GM20000 (cell line): ENCODE results near the gene CTDSPL.

Experiments used
- DNase-seq: peaks from one replicate; pipeline ENCODE4 v3.0.0; 2012; ENCODE audit warnings: low spot score
- TF ChIP-seq, protein P1 (sequence below): IDR thresholded peaks from 2 replicates; pipeline ENCODE4 v1.5.1; 2012; ENCODE audit warnings: mild to moderate bottlenecking, control low read depth; ENCODE audit errors: extremely low read depth, missing control alignments

CTDSPL gene

GRCh38 chr3:38005076-38006020 is 143.7 kb downstream of the CTDSPL start:
- TF ChIP-seq, protein P1, sequence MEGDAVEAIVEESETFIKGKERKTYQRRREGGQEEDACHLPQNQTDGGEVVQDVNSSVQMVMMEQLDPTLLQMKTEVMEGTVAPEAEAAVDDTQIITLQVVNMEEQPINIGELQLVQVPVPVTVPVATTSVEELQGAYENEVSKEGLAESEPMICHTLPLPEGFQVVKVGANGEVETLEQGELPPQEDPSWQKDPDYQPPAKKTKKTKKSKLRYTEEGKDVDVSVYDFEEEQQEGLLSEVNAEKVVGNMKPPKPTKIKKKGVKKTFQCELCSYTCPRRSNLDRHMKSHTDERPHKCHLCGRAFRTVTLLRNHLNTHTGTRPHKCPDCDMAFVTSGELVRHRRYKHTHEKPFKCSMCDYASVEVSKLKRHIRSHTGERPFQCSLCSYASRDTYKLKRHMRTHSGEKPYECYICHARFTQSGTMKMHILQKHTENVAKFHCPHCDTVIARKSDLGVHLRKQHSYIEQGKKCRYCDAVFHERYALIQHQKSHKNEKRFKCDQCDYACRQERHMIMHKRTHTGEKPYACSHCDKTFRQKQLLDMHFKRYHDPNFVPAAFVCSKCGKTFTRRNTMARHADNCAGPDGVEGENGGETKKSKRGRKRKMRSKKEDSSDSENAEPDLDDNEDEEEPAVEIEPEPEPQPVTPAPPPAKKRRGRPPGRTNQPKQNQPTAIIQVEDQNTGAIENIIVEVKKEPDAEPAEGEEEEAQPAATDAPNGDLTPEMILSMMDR = no peak
- DNase-seq = no peak

GRCh38 chr3:38006031-38006430 is 144.4 kb downstream of the CTDSPL start:
- TF ChIP-seq, protein P1 = no peak
- DNase-seq = no peak

- TF ChIP-seq, protein P1 = no peak
Observed at GRCh38 chr3:38006445-38006995, 144.8 kb downstream of the CTDSPL start.

DNA sequence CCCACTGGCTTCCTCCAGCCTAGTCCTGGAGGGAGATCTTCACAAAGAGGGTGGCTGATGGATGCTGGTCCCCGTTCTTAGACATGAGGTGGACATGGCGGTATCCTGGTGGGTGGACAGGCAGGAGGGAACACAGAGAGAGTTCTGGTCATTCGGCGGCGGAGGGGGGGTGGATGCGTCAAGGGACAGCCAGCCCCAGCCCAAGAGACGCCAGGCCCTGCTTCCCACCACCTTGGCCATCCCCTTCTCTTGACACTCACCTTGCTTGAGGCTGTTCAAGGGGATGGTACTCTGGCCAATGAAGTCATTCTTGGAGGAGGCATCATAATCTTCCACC is 146.0 kb downstream of the CTDSPL start:
- TF ChIP-seq, protein P1 = no peak
- no peak for DNase-seq

More at GRCh38 chr3:38006445-38006995, 144.8 kb downstream of the CTDSPL start:
- no peak for DNase-seq

GRCh38 chr3:38008191-38008701 is 146.6 kb downstream of the CTDSPL start:
- DNase-seq = no peak
- TF ChIP-seq, protein P1 = no peak

- TF ChIP-seq, protein P1 = no peak
- DNase-seq = no peak
Observed at GRCh38 chr3:38008971-38009580, 147.4 kb downstream of the CTDSPL start.
